GM19193 (cell line): Measurements from ENCODE around the gene GNA14.

Experiments
- POLR2A ChIP-seq: IDR thresholded peaks from 4 replicates; pipeline ENCODE4 v1.6.1; 2011; ENCODE audit not compliant: insufficient read depth, insufficient read length; ENCODE audit errors: extremely low read depth

The GNA14 gene

DNA sequence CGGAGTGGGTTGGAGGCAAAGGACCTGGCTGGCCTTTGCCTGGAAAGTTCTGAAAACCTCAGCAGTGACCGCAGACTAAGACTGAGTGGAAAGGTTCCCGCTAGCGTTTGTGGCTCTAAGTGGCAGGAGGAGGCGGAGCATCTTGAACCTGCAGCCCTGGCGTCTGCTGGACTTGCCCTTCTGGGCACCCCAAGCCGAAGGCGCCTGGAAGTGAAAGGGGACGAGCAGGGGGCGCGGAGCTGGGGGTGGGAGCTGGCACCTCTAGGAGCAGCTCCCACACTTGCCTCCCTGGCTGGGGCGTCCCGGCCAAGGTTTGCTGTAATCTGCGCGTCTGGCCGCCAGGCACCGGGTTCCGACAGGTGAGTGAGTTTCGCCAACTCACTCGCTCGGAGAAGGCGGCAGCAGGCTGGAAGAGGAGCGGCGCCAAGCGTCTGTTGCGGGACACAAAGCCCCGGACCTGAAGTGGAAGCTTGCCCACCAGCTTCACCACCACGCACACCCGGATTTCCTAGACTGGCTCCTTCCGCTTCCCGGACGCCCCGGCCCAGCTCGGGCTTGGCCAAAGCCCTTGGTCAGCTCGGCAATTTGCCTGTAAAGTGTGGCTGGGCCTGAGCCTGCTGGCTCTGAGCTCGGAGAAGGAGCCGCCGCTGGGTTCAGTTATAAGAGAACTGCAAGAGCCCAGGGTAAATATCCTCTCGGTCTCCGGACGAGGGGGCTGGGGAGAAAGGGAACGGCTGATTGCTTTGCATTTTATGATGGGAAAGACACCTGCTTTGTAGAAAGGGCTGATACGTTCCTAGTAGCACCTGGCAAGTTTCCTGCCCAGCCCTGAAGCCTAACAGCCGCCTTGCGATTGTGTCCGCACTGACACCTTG, at the start of gene GNA14:
Gene GNA14, minus strand, starts transcription at position 89 of the 875 bp plus-strand sequence. CDS start 529 bp downstream, outside the sequence.
- no peak for TF ChIP-seq POLR2A

DNA sequence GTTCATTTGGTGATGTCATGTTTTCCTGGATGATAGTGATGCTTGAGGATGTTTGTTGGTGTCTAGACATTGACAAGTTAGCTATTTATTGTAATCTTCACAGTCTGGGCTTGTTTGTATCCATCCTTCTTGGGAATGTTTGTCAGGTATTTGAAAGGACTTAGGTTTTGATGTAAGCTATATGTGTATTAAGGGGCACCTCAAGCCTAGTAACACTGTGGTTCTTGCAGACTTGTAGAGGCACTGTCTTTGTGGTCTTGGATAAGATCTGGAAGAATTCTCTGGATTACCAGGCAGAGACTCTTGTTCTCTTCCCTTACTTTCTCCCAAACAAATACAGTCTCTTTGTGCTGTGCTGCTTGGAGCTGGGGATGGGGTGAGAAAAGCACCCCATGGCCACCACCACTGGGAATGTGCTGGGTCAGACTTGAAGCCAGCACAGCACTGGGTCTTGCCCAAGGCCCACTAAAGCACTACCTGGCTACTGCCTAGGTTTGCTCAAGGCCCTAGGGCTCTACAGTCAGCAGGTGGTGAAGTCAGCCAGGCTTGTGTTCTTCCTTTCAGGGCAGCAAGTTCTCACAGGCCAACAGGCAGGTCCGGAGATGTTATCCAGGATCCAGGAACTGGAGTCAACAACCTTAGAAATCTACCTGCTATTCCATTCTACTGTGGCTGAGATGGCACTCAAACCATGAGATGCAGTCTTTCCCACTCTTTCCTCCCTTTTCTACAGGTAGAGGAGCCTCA, 49.3 kb upstream of the GNA14 start:
- TF ChIP-seq POLR2A, result no peak

DNA sequence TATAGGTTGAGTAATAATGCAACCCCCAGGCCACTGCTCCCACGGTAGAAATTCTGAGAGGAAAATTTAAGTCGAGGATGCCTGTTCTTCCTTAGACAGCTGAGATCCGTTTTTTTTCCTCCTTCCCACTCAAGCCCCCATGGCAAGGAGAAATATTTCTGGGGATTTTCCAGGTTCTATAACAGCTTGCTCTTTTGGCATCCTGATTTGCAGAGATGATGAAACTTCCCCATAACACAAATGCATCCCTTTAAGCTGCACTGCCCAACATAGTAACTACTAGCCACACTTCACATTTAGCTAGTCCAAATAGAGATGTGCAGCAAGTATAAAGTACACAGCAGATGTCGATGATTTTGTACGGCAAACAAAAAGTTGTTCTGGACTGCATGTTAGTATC, 32.5 kb upstream of the GNA14 start:
- no peak for TF ChIP-seq POLR2A

GRCh38 chr9:77679661-77680368, 31.7 kb upstream of the GNA14 start:
- TF ChIP-seq POLR2A, result no peak

DNA sequence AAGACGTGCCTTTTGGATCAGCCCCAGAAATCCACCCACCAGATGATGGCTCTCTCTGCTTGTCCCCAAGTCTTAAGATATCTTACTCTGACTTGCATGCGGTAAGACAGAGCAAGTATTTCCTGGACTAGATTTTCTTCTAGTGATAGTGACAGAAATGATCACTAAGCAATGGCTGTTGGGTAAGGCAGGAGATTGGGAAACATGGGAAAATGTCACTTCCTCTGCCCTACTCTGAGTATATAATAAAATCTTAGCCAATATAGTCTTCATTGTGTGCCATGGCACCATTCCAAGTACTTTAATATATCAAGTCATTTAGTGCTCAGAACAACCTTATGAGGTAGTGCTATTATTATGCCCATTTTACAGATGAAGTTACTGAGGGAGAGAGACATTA, 31.0 kb upstream of the GNA14 start:
- TF ChIP-seq POLR2A, result no peak

DNA sequence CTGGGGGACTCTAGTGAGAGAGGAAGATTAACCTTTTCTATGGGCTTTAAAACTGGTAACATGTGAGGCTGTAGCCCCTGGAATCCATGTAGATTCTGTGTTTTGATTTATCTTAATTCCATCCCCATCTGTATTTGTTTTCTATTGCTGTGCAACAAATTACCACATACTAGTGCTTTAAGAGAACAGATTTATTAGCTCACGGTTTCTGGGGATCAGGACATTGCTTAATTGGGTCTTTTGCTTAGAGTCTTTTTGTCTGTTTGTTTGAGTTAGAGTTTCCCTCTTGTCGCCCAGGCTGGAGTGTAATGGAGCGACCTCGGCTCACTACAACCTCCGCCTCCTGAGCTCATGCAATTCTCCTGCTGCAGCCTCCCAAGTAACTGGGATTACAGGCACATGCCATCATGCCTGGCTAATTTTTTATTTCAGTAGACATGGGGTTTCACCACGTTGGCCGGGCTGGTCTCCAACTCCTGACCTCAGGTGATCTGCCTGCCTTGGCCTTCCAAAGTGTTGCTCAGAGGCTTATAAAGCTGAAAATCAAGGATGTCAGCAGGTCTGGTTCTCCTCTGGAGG, 29.9 kb upstream of the GNA14 start:
- TF ChIP-seq POLR2A, result no peak

DNA sequence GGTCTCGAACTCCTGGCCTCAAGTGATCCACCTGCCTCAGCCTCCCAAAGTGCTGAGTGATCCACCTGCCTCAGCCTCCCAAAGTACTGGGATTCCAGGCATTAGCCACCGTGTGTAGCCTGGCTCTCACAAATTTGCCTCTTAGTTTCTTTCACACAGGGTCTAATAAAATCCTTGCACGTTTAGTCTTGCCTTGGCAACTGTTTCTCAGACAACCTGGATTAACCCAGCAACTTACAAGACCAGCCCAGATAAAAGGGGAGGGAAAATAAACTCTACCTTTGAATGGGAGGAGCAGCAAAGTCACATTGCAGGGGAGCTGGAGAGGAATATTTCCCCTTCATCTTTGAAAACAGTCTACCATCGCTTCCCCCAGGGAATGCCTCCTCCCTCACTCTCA, 29.3 kb upstream of the GNA14 start:
- no peak for TF ChIP-seq POLR2A

- TF ChIP-seq POLR2A, result no peak
These were observed 26.0 kb upstream of the GNA14 start for GRCh38 chr9:77673941-77674791.

- no peak for TF ChIP-seq POLR2A
These were observed 24.1 kb upstream of the GNA14 start for GRCh38 chr9:77672183-77672582.

GRCh38 chr9:77667151-77667550, 19.0 kb upstream of the GNA14 start:
- no peak for TF ChIP-seq POLR2A

DNA sequence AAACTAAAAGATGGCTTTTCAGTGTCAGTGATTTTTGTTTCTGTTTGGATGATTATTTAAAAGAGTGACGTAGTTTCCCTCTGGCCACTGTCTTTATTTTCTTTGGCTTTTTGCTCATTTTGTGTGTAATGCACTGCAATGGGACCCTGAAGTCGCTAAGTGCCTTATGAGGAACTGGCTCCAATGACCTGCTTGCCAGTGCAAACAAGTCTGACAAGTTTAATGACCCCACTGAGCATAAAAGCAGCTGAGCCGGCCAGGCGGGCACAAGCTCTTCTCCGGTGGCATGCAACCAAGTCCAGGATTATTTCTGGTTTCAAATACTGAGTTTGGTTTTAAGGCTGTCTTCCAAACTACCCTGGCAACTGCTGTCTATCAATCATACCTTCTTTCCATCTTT, 15.6 kb upstream of the GNA14 start:
- no peak for TF ChIP-seq POLR2A

DNA sequence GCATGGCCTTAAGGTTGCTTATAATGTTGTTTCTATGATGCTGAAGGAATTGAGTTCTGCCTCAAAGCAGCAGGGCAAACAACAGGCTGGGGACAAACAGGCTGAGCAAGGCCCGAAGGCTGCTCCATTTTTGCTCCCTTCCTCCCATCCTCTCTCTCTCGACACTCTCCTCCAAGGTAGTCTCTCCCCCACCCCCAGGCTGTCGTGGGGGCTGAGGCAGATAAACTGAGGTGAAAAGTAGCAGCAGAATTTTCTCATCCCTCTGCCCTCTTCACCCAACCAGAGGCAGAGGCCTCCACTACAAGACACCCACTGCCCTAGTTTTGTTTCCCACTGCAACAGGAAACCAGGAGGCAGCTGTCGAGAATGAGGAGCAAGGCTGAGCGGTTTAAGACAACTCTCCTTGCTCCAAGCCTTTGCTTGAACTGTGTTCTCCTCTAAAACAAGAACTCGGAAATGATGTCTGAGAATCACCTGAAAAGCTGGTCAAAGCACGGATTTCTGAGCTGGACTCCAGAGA, 13.5 kb upstream of the GNA14 start:
- no peak for TF ChIP-seq POLR2A

GRCh38 chr9:77659926-77660325, 11.8 kb upstream of the GNA14 start:
- no peak for TF ChIP-seq POLR2A

DNA sequence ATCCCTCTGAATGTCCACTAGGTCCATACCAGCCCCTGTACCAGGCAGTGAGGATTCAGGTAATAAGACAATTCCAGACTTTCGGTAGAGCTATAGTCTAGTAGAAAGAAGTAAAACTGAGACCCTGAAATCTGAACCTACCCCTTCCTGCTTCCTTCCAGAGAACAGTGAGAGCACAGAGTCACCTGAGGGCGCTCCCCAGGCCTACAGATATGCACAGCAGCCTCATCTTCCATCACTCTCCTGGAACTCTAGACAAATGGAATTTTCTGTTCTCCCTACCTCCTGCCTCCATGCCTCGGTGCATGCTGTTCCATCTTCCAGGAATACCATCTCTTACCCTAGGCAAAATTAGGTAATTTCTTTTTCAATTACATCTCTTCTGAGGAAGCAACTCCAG, 3.1 kb upstream of the GNA14 start:
- TF ChIP-seq POLR2A, result no peak

DNA sequence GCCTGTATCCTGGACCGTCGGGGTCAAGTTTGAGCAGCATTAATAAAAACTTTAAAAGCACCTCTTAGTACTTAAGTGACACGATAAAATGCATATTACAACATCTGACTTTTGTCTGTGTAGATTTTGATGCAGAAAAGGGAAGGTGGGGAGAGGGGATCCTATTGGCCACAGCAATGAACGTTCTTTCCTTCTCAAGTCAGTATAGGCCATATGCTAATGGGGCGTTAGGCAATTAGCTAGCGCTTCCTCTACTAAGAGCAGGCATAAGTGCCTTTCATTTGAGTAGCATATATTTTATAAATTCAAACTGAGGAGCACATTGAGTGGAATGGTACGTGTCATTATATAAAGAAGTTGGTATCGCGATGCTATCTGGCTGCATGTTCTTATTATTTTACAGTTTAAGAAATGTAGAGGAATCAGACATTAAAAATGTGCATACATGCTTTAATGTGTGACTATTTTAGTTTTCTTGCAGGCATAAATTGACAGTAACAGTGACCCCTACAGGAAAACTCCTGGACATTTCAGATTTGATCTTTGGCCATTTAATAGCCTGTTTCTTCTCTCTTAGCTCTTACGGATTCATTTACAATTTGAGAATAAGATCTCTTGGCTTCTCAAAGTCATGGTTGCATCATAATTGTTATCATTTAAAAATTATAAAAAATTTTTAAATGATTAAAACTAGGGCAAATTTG, 1.1 kb upstream of the GNA14 start:
- no peak for TF ChIP-seq POLR2A
